Measurements from ENCODE around the gene CDC42. TPM values are rescaled to one million over a fixed set of nuclear protein-coding genes. Genes with fewer than 3 reads are reported as not detected.
"Not testable (repeated sequence)": the region's sequence is repeated elsewhere in the genome, so short reads cannot be mapped to it uniquely, and the experiment has no call there.

CDC42 gene
- polyA plus RNA-seq, 4 donors = 349 to 435 (median 419) TPM

DNA sequence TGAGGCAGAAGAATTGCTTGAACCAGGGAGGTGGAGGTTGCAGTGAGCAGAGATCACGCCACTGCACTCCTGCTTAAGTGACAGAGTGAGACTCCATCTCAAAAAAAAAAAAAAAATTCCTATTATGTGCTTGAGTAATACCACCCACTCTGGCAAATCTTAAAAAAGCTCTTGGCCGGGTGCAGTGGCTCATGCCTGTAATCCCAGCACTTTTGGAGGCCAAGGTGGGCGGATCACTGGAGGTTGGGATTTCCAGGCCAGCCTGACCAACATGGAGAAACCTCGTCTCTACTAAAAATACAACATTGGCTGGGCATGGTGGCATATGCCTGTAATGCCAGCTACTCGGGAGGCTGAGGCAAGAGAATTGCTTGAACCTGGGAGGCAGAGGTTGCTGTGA is 17.7 kb upstream of the CDC42 start:
- DNase-seq (ENCODE audit: low read depth in 4 of 4, low spot score in 3 of 4) = not testable (repeated sequence)

DNA sequence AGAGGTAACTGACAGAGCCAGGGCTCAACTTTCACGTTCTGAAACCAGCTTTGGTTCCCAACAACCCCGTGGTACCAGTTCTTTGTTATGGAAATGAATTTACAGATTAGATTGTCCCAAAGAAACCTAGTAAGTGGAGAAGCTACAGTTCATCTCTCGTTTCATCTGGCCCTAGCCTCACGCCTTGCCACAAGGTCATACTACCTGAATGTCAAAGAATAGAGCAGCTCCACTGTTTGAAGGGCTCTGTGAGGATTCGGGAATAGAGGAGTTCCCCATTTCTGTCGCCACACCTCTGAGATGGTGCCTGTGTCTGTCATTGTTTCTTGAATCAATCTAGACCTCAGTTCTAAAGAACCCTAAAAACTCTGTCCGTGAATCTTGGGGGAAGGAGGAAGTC is 15.0 kb upstream of the CDC42 start:
- no peak for DNase-seq (ENCODE audit: low read depth in 4 of 4, low spot score in 3 of 4)

DNA sequence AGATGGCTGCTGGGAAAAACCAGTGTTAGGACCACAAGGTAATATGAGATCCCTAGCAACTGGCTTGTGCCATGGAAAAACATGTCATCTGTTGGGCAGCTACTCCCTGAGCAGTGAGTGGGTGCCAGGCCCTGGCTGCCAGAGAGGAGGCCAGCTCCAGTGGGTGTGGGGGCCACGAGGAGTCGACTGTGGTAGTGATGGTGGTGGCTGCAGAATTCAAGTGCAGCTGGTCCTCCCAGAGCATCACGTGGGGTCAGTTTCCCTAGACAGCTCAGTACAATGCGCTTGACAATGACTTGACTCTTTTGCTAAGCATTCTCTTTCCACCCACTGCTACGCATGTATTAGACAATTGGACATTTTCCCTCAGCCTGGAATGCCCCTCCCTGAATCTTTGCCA is 14.5 kb upstream of the CDC42 start:
- DNase-seq (ENCODE audit: low read depth in 4 of 4, low spot score in 3 of 4) = no peak

DNA sequence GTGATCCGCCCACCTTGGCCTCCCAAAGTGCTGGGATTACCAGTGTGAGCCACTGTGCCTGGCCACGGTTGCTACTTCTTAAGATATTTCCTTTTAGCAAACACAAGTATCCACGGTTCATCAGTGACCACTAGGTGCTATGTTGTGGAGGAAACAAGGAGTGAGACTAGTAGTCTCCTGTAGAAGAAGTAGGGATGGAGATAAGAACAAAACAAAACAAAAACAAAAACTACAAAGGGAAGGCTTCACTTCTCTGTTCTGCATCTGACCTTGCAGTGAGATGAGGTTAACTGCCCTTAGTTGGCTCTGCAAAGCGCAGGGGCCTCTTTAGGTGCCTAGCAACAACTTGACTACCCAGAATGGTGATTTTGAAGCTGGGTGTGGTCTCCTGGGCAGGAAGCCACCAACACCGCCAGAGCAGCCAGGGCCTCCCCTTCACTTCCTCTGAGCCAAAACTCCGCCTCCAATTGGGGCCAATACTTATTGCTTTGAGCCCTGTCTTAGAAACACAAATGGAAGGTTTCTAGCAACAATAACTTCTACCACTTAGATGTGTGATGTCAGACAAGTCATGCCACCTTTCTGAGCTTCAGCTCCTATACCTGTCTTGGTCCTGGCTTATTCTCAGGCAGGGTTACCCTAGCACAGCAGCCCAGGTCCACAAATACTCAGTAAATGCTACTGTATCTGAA is 12.8 kb upstream of the CDC42 start:
- DNase-seq (ENCODE audit: low read depth in 4 of 4, low spot score in 3 of 4) = no peak

DNA sequence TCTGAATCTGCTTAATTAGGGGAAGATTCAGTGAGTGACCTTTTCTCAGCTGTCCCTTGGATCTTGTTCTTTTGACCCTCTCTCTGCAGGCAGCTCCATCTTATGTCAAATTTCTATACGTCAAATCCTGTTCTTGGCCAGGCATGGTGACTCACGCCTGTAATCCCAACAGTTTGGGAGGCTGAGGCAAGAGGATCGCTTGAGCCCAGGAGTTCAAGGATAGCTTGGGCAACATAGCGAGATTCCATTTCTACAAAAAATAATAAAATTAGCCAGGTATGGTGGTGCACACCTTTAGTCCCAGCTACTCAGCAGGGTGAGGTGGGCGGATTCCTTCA is 12.3 kb upstream of the CDC42 start:
- DNase-seq (ENCODE audit: low read depth in 4 of 4, low spot score in 3 of 4) = no peak

DNA sequence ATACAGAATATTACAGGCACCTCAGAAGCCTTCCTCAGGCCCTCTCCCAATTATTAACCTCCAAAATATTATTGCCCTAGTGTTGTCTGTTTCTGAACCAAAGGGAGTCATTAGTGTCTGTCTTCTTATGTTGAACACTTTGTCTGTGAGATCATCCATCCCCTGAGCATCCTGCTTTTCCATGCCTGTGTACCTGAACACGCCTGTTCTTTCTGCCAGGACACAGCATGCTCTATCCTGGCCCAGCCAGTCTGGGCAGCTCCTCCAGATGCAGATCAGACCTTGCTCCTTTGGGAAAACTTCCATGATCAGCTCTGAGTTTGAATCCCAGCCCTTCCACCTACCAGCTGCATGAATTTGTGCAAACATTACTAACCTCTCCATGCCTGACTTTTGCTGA is 11.0 kb upstream of the CDC42 start:
- DNase-seq (ENCODE audit: low read depth in 4 of 4, low spot score in 3 of 4) = no peak

DNA sequence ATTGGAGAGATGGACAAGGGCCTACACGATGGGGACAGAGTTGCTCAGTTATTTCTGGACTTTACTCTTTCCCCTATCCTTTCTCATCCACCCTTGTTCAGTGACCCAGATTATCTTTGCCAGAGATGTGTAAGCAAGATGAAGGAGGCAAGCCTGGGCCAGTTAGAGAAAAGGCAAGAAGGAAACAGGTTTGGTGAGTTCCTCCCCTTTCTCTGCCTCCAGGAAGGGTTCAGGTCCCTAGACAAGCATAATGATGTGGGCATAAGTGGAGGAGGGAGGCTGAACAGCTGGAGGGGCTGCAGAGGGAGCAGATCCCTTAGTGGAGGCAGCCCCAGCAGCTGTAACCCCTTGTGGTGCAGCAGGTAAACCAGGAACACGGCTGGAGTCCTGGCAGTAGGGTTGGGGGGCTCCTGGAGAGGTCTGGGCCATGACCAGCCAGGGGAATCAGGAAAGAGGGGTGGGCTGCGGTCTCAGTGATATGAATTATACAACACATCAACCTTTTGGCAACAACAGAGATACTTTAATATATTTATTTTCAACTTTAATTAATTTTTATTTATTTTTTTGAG is 9.2 kb upstream of the CDC42 start:
- DNase-seq (ENCODE audit: low read depth in 4 of 4, low spot score in 3 of 4) = peak in 1 of 4 donors; percentile 43

DNA sequence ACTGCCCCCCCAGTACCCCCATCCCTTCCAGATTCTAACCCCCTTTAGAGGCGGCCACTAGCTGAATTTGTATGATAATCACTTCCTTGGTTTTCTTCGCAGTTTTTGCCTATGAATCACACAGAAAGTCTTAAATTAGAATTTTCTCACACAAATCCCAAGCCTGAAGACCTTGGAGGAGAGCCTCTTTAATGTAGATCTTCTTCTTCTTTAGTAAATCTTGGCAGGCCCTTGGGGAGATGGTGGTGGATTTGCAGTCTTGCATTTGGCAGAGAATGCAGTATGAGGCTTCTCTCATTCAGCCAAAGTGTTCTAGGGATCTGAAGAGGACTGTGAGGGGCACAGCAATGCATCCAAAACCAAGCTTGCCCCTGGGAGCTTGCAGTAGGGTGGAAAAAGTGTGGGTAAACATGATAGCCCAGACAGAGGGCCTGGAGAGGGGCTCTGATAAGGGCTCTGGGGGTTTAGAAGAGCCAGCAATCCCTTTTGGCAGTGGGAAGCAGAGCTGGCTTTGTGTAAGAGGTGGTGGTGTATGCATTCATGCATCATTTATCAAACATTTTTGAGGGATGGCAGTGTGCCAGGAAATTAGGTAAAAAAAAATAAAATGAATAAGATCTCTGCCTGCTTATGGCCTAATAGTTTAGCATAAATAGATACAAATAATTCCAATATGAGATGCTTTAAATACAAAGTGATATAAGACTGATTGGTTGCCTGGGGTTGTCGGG is 7.7 kb upstream of the CDC42 start:
- no peak for DNase-seq (ENCODE audit: low read depth in 4 of 4, low spot score in 3 of 4)

DNA sequence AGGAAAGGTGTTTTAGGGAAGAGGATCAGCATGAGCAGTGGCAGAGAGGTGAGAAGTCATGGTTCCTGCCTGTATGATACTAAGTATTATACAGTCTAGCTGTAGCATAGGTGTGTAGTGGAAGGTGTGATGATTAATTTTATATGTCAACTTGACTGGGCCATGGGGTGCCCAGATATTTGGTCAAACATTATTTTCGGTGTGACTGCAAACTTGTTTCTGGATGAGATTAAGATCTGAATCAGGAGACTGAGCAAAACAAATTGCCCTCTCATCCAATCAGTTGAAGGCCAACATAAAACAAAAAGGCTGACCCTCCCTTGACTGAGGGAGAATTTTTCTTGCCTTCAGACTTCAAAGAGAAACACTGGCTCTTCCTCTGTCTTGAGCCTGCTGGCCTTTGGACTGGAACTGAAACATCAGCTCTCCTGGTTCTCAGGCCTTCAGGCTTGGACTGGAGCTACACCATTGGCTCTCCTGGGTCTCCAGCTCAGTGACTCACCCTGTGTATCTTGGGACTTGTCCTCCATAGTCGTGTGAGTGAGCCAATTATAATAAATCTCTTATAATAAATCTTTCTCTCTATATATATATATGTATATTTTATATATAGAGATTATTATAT is 6.8 kb upstream of the CDC42 start:
- no peak for DNase-seq (ENCODE audit: low read depth in 4 of 4, low spot score in 3 of 4)

DNA sequence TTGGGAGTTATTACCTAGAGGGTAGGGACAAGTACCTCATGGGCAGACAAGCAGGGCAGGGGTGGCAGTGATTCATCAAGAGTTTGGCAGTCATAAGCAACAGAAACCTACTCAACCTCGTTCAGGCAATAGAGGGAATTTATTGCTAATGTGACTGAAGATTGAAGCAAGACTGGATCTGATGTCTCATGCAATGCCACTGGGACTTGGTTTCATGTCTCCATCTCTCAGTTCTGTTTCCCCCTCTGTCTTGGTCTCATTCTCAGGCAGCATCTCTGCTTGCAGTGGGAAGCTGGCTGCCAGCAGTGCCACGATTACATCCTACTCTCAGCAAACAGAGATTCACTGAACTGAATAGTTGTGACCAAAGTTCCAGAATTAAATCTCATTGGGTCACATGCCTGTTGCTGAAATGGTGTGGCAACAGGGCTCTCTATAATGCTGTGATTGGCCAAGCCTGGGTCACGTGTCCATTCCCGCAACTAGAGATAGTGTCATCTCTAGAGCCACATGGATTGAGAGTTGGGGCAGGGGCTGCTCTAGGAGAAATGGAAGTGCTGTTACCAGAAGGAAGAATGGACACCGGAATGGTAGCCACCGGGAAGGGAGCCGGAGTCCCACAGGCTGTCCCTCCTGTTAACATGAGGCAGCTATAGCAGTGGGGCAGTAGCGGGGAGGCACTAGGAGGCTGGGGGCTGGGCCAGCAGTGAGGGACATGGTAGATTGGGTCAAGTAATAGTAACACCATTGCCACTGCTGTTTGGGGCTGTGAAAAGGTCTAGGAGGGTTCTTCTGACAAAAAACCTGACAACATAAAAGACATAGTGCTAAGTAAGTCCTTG is 3.9 kb upstream of the CDC42 start:
- no peak for DNase-seq (ENCODE audit: low read depth in 4 of 4, low spot score in 3 of 4)

DNA sequence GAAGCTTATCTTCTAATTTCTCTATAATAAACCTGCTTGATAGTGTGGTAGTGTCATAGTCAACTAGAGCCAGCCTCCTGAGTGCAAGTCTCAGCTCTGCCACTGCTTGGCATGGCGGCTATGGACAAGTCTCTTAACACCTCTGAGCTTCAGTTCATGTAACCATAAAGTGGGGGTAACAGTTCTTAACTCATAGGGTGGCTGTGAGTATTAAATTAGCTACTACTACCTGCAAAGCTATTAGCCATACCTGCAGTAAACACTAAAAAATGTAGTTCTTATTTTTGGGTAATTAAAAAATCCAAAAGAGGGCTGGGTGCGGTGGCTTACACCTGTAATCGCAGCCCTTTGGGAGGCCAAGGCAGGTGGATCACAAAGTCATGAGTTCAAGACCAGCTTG is 2.2 kb upstream of the CDC42 start:
- no peak for DNase-seq (ENCODE audit: low read depth in 4 of 4, low spot score in 3 of 4)

DNA sequence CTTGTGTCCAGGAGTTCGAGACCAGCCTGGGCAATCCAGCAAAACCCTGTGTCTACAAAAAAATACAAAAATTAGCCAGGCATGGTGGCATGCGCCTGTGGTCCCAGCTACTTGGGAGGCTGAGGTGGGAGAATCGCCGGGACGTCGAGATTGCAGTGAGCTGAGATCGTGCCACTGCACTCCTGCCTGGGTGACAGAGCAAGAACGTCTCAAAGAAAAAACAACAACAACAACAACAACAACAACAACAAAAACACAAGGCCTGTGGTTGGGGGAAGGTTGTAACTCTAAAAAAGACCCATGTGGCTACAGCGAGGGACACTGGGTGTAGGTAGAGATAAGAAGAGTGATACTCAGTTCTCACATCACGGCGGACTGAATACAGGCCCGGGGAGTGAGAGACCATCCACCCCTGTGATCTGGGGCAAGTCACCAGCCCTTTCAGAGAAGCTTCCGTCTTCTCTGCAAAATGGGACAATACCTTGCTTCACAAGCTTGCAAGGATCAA is 848 bp upstream of the CDC42 start:
- DNase-seq (ENCODE audit: low read depth in 4 of 4, low spot score in 3 of 4) = no peak

DNA sequence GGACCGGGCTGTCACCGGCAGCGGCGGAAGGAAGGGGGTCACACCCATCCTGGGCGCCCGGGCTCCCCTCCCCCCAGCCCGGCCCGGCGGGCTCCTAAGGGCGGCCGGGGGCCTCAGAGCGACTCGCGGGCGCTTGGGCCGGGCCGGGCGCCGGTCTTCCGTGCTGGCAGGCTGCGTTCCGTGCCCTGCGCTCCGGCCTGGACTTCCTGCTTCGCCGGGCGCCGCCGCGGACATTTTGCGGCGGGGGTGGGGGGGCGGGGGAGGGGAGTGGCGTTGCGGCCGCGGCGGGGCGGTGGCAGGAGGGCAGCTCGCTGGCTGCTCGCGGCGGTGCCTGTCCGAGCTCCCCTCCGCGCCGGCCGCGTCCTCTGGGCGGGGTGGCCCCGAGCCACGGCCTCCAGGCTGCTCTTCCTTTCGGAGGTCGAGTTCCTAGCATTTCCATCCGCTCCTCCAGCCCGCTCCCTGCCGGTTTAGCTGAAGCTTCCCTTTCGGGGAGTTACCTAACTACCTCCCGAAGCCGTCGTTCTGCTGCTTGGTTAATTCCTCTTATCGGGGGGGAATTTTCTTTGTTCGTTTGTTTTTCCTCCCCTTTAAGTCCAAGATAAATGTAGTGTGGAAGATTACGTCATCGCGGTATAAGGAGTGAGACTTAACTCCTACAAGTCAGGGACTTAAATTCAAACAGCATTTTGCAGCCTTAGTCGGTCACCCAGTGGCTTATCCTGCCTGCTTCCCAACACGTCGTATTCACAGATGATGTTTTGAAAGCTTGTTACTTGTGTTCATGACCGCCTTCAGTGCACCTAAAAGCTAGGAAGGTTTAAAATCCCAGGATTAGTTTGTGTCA is 730 bp downstream of the CDC42 start:
- peak in 3 of 4 donors; percentile 58 to 67 (median 60) for DNase-seq (ENCODE audit: low read depth in 4 of 4, low spot score in 3 of 4)

DNA sequence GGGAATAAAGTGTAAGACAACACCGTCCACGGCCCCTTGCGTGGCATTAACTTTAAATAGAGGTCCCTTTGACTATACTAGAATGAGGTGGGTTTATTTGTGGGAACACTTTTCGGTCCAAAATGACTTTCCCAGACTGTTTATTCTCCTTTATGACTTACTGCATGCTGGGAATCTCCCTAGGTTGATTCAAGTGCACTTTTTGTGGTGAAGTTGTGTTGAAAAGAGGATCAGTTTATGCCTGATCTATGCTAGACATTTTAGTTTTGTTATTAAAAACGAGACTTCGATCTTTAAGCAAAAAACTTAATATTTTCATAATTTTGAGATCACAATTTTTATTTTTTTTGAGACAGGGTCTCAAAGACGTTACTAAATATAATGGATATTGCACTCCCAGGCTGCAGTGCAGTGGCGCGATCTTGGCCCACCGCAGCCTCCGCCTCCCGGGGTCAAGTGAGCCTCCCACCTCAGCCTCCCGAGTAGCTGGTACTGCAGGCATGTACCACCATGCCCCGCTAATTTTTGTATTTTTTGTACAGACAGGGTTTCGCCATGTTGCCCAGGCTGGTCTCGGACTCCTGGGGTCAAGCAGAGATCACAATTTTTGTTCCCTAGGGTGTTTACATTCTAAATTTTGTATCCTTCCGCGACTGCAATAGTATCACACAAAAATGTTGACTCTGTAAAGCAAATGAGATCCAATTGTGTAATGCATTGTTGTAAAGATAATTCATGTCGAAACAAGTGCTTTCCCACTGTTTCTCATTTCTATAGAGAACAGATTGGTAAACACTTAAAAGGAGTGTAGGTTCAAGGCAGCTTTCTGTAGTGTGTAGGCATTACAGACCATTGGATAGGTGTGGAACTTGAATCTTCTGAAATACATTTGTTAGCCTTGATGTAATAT is 1.6 kb downstream of the CDC42 start:
- no peak for DNase-seq (ENCODE audit: low read depth in 4 of 4, low spot score in 3 of 4)

DNA sequence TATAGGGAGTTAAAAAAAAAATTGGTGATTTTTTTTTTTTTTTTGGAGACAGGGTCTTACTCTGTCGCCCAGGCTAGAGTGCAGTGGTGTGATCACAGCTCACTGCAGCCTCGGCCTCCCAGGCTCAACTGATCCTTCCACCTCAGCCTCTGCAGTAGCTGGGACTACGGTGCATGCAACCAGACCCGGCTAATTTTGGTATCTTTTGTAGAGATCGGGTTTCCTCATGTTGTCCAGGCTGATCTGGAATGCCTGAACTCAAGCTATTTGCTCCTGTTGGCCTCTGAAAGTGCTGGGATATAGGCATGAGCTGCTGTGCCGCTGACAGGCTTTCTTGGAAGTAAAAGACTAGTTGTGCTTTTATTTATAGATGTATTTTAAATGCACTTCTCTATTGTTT is 3.0 kb downstream of the CDC42 start:
- no peak for DNase-seq (ENCODE audit: low read depth in 4 of 4, low spot score in 3 of 4)

DNA sequence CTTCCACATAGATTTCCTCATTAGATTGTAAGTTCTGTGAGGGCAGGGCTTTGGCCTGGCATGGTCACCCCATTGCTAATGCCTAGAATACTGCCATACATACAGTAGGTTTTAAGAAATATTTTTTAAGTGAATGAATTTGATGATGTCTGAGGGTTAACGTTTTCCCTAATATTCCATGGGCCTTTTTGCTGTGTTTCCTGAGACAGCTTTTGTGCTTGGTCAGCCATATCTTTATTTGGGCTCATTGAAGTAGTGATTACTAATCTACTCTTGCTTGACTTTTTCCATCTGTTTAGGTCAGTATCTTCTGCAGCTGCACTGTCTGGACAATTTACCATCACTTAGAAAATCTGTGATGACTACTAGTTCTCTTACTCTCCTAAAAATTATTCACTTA is 3.5 kb downstream of the CDC42 start:
- no peak for DNase-seq (ENCODE audit: low read depth in 4 of 4, low spot score in 3 of 4)

DNA sequence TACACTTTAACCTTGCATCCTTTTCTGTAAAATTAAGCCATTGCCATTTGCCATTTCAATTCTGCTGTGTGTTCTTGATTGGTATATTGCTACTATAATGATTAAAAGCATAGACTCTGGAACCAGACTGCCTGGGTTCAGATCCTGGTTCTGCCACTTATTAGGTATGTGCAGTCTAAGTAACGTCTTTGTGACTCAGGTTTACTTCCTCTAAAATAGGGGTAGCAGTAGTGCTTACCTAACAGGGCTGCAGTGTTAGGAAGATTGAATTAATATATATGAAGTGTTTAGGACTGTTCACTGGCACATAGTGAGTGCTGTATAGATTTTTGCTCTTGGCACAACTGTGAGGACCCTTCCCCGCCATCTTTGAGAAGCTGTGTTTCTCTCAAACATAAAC is 4.4 kb downstream of the CDC42 start:
- no peak for DNase-seq (ENCODE audit: low read depth in 4 of 4, low spot score in 3 of 4)

DNA sequence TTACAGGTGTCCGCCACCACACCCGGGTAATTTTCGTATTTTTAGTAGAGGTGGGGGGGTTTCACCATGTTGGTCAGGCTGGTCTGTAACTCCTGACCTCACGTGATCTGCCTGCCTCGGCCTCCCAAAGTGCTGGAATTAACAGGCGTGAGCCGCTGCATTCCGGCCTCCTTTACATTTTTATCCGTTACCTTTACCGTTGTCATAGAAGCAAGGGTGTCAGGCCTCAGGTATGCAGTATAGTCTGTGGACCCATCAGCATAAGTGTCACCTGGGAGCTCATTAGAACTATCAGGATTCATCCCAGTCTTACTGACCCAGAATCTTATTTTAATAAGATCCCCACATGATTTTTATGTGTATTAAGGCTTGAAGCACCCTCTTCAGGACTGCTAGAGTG is 5.4 kb downstream of the CDC42 start:
- no peak for DNase-seq (ENCODE audit: low read depth in 4 of 4, low spot score in 3 of 4)

All from right renal pelvis (tissue), 4 donors.